Right lobe of liver (tissue), 6 donors: ENCODE data around the gene NDFIP2. TPM values are rescaled to one million over a fixed set of nuclear protein-coding genes. Genes with fewer than 3 reads are reported as not detected.

Experiments used
- ATAC-seq, 4 donors: fragments of 200-7000 bp; cut with Tn5 transposase; one replicate each; pipeline ENCODE4 v1.9.1; 2020; ENCODE audit warnings: mild to moderate bottlenecking in 4 of 4, moderate library complexity in 4 of 4
- DNase-seq, 3 donors: peaks; one replicate each; pipeline ENCODE4 v3.0.0-alpha.2; 2020
- H3K27ac ChIP-seq, 3 donors: fragments of 200-600 bp; one replicate each; pipeline ENCODE4 v1.8.0; 2022
- H3K27me3 ChIP-seq, 2 donors: fragments of 200-600 bp; one replicate each; pipeline ENCODE4 v1.8.0; 2022
- H3K36me3 ChIP-seq, 4 donors: fragments of 200-600 bp; sonication (generic) in 1 of 4; one replicate each; pipeline versions ENCODE4 v1.5.1 to v1.8.0; 2017 to 2022; ENCODE audit warnings: control low read depth in 1 of 4
- H3K4me1 ChIP-seq, 4 donors: fragments of 200-600 bp; sonication (generic) in 1 of 4; one replicate each; pipeline versions ENCODE4 v1.5.1 to v1.8.0; 2017 to 2022; ENCODE audit warnings: control low read depth in 1 of 4
- H3K4me3 ChIP-seq, 3 donors: fragments of 200-600 bp; one replicate each; pipeline ENCODE4 v1.8.0; 2022
- H3K9me3 ChIP-seq, 4 donors: fragments of 200-600 bp; sonication (generic) in 1 of 4; one replicate each; pipeline versions ENCODE4 v1.5.1 to v1.8.0; 2017 to 2022; ENCODE audit warnings: control low read depth in 1 of 4
- CTCF ChIP-seq, 4 donors: fragments of 200-600 bp in 3 of 4; fragments of 450-650 bp in 1 of 4; IDR thresholded peaks; one replicate each; pipeline versions ENCODE4 v1.5.1 to v1.8.0; 2016 to 2022; ENCODE audit warnings: antibody characterized with exemption in 4 of 4, mild to moderate bottlenecking in 2 of 4
- POLR2A ChIP-seq: fragments of 450-650 bp; IDR thresholded peaks from one replicate; pipeline ENCODE4 v1.6.1; 2017; ENCODE audit warnings: antibody characterized with exemption, mild to moderate bottlenecking
- WGBS: methylation state at CpG from one replicate; pipeline ENCODE4 v1.1.6; 2018; ENCODE audit warnings: low coverage, low lambda C conversion rate; ENCODE audit not compliant: insufficient coverage; ENCODE audit errors: missing lambda C conversion rate; 5-methylcytosine and 5-hydroxymethylcytosine counted together
- intact Hi-C, 2 donors: fragments of 100-400 bp; cut with DNase I; formaldehyde crosslinking; loops; one replicate each; pipeline versions ENCODE4 v1.11.2 to v1.14.1; 2022
- total RNA-seq, 6 experiments: library from RNA; depleted of rRNA in 2 of 6; stranded (reverse); fragments of >200 nt in 2 of 6; fragmentation: NEBNext Ultra II Directional in 3 of 6; extraction: Animal tissue kit (Norgen Biotek cat#: 25700) in 3 of 6; gene quantifications; one replicate each; pipeline versions ENCODE4 v1.1.0 to v1.2.4, GENCODE V29; 2016 to 2023
- donor health status: DM: no; HTN: yes; CAD: no.
- donor health status: DM: no; HTN: no; CAD: no.
- donor health status: DM: no; HTN: no; CAD: no.
- donor health status: DM: no; HTN: yes; CAD: no.
- donor health status: DM: no; HTN: yes; CAD: no.

Gene NDFIP2
- total RNA-seq, 6 experiments from 2014 or later: 20.3 to 32.7 (median 27.5) TPM

- intact Hi-C loops: loop anchor here in 1 of 2 donors (10.0 kb wide), 1 partner anchor 100 kb away; no protein-coding TSS in a partner anchor
- H3K4me3 ChIP-seq: no peak overlapping the region
- DNase-seq: no peak
- H3K9me3 ChIP-seq: no peaks in the 10 kb centered on the region
- no peaks in the 10 kb centered on the region for H3K4me1 ChIP-seq
- no peaks in the 10 kb centered on the region for H3K27me3 ChIP-seq
- H3K27ac ChIP-seq: no peak overlapping the region
- TF ChIP-seq CTCF (IDR thresholded peaks at IDR 0.05) (no peak), POLR2A (no peak)
- ATAC-seq: no peak
- no peaks in the 10 kb centered on the region for H3K36me3 ChIP-seq
- 44% methylated on average over 1 of the region's 1 CpG for WGBS
These were observed 46.4 kb upstream of the NDFIP2 start for GRCh38 chr13:79434556-79434955.

GRCh38 chr13:79435561-79435990, 45.4 kb upstream of the NDFIP2 start:
- ATAC-seq (no peak), DNase-seq (no peak)
- H3K27ac ChIP-seq: no peak overlapping the region
- H3K36me3 ChIP-seq: no peaks in the 10 kb centered on the region
- no peaks in the 10 kb centered on the region for H3K9me3 ChIP-seq
- H3K4me1 ChIP-seq: no peaks in the 10 kb centered on the region
- intact Hi-C loops: loop anchor here in 1 of 2 donors (10.0 kb wide), 1 partner anchor 99 kb away; no protein-coding TSS in a partner anchor
- no peak overlapping the region for H3K4me3 ChIP-seq
- H3K27me3 ChIP-seq: no peaks in the 10 kb centered on the region
- no peak for TF ChIP-seq POLR2A
- TF ChIP-seq CTCF (IDR thresholded peaks at IDR 0.05): no peak
- WGBS: no CpG with 5 or more reads among the region's 1 CpG

GRCh38 chr13:79439275-79439674, 41.7 kb upstream of the NDFIP2 start:
- WGBS: 78% methylated on average over 1 of the region's 1 CpG
- Histone ChIP-seq H3K27me3 (no peaks in the 10 kb centered on the region), H3K27ac (no peak overlapping the region), H3K9me3 (no peaks in the 10 kb centered on the region), H3K36me3 (no peaks in the 10 kb centered on the region), H3K4me1 (no peaks in the 10 kb centered on the region), H3K4me3 (no peak overlapping the region)
- DNase-seq: no peak
- TF ChIP-seq CTCF (IDR thresholded peaks at IDR 0.05) (no peak), POLR2A (no peak)
- ATAC-seq: no peak
- intact Hi-C loops: loop anchor here in 1 of 2 donors (10.0 kb wide), 1 partner anchor 96 kb away; no protein-coding TSS in a partner anchor

- WGBS: 69% methylated on average over 3 of the region's 5 CpGs
- Histone ChIP-seq H3K36me3 (no peaks in the 10 kb centered on the region), H3K4me3 (no peak overlapping the region), H3K27me3 (no peaks in the 10 kb centered on the region), H3K27ac (no peak overlapping the region), H3K9me3 (no peaks in the 10 kb centered on the region), H3K4me1 (no peaks in the 10 kb centered on the region)
- intact Hi-C loops: no loop called here
- ATAC-seq: no peak
- no peak for DNase-seq
- TF ChIP-seq POLR2A: no peak
- TF ChIP-seq CTCF (IDR thresholded peaks at IDR 0.05): no peak
These were observed 39.9 kb upstream of the NDFIP2 start for GRCh38 chr13:79440958-79441528.
